H1 (cell line): ENCODE data around the gene GJB4. TPM values are rescaled to one million over a fixed set of nuclear protein-coding genes. Genes with fewer than 3 reads are reported as not detected.

Experiments
- CTCF ChIA-PET: fragments of 300-600 bp; sonication (Branson Sonifier 250); formaldehyde crosslinking; loops from one replicate; lab custom pipeline; 2021; ENCODE audit not compliant: partially characterized antibody; lab: Charles Lee
- POLR2A ChIA-PET: fragments of 300-600 bp; sonication (Branson Sonifier 250); formaldehyde crosslinking; loops from one replicate; lab custom pipeline; 2021; ENCODE audit warnings: inconsistent platforms; ENCODE audit not compliant: partially characterized antibody; lab: Charles Lee
- DNase-seq, 2 experiments: peaks; one replicate each; pipeline versions ENCODE4 v3.0.0 to v3.0.0-alpha.2; 2010 to 2022; ENCODE audit warnings: low spot score in 2 of 2, low read depth in 1 of 2, mixed read lengths in 1 of 2
- FAIRE-seq: peaks from 2 replicates; lab custom pipeline; 2011; peaks lifted over from hg19 to GRCh38; lab: Jason Lieb, UNC
- H2AFZ ChIP-seq: 2 replicates; pipeline ENCODE4 v1.8.1; 2012; ENCODE audit warnings: low read length, inconsistent platforms
- H2AK5ac ChIP-seq: 2 replicates; pipeline ENCODE4 v1.6.1; 2013; ENCODE audit warnings: low read depth, low read length
- H2BK120ac ChIP-seq: replicated peaks from 2 replicates; pipeline ENCODE3; 2013; ENCODE audit warnings: low read depth, low read length, inconsistent platforms
- H2BK12ac ChIP-seq: 2 replicates; pipeline ENCODE4 v1.6.1; 2013; ENCODE audit warnings: low read depth, low read length
- H2BK15ac ChIP-seq: 2 replicates; pipeline ENCODE4 v1.6.1; 2013; ENCODE audit warnings: low read length
- H2BK20ac ChIP-seq: 2 replicates; pipeline ENCODE4 v1.6.1; 2013; ENCODE audit warnings: low read length
- H2BK5ac ChIP-seq: 2 replicates; pipeline ENCODE4 v1.6.1; 2013; ENCODE audit warnings: low read depth, low read length
- H3K14ac ChIP-seq: 2 replicates; pipeline ENCODE4 v1.6.1; 2013; ENCODE audit warnings: inconsistent platforms; ENCODE audit not compliant: insufficient read length
- H3K18ac ChIP-seq: 2 replicates; pipeline ENCODE4 v1.6.1; 2013; ENCODE audit warnings: low read length; ENCODE audit errors: extremely low read depth
- H3K23ac ChIP-seq: 2 replicates; pipeline ENCODE4 v1.6.1; 2013; ENCODE audit warnings: inconsistent platforms; ENCODE audit not compliant: insufficient read length
- H3K23me2 ChIP-seq: 2 replicates; pipeline ENCODE4 v1.6.1; 2013; ENCODE audit warnings: low read depth, low read length
- H3K27ac ChIP-seq: 2 replicates; pipeline ENCODE4 v1.6.1; 2011; ENCODE audit warnings: low read depth, low read length, inconsistent platforms
- H3K27me3 ChIP-seq, 4 experiments: replicated peaks in 1 of 4; 1 replicate in 1 of 4; 2 replicates in 3 of 4; pipeline versions ENCODE4 v1.6.1 to v1.8.1; 2011 to 2013; ENCODE audit warnings: low read length in 3 of 4, mild to moderate bottlenecking in 3 of 4, inconsistent platforms in 2 of 4, mixed read lengths in 2 of 4, moderate library complexity in 1 of 4; ENCODE audit not compliant: control insufficient read depth in 3 of 4, insufficient read depth in 3 of 4; ENCODE audit errors: extremely low read depth in 1 of 4
- H3K36me3 ChIP-seq, 4 experiments: 2 replicates each; pipeline versions ENCODE4 v1.6.1 to v1.8.1; 2011 to 2013; ENCODE audit warnings: mild to moderate bottlenecking in 4 of 4, low read length in 3 of 4, moderate library complexity in 2 of 4, control low read depth in 1 of 4, inconsistent platforms in 1 of 4; ENCODE audit not compliant: insufficient read depth in 4 of 4, control insufficient read depth in 2 of 4
- H3K4ac ChIP-seq: replicated peaks from 2 replicates; pipeline ENCODE3; 2013; ENCODE audit warnings: low read length, low read depth, mixed read lengths, inconsistent platforms; ENCODE audit not compliant: insufficient read length
- H3K4me1 ChIP-seq, 4 experiments: replicated peaks in 1 of 4; 1 replicate in 1 of 4; 2 replicates in 3 of 4; pipeline versions ENCODE4 v1.6.1 to v1.8.1; 2011 to 2013; ENCODE audit warnings: low read length in 3 of 4, inconsistent platforms in 2 of 4, mixed read lengths in 1 of 4; ENCODE audit not compliant: insufficient read depth in 4 of 4, control insufficient read depth in 3 of 4
- H3K4me2 ChIP-seq, 2 experiments: 2 replicates each; pipeline versions ENCODE4 v1.6.1 to v1.8.1; 2011 to 2013; ENCODE audit warnings: low read depth in 2 of 2, low read length in 2 of 2, control low read depth in 1 of 2, inconsistent platforms in 1 of 2, mild to moderate bottlenecking in 1 of 2; ENCODE audit not compliant: insufficient read depth in 1 of 2
- H3K4me3 ChIP-seq, 4 experiments: fragments of 200-600, 300-600 bp in 1 of 4; sonication (generic), shearing (Covaris generic), sonication (Bioruptor Twin) in 1 of 4; 2 replicates each; pipeline versions ENCODE4 v1.5.1 to v1.8.1; 2011 to 2016; ENCODE audit warnings: low read length in 4 of 4, low read depth in 3 of 4, control low read depth in 2 of 4, inconsistent platforms in 2 of 4, mild to moderate bottlenecking in 2 of 4, mixed read lengths in 1 of 4, moderate library complexity in 1 of 4; ENCODE audit not compliant: insufficient read depth in 2 of 4; ENCODE audit errors: extremely low read depth in 1 of 4
- H3K56ac ChIP-seq: replicated peaks from 2 replicates; pipeline ENCODE3; 2013; ENCODE audit warnings: low read depth, mild to moderate bottlenecking, mixed read lengths, low read length, inconsistent platforms; ENCODE audit not compliant: insufficient read length
- H3K79me1 ChIP-seq: 2 replicates; pipeline ENCODE4 v1.6.1; 2013; ENCODE audit warnings: low read depth, low read length, control low read depth
- H3K79me2 ChIP-seq, 2 experiments: 2 replicates each; pipeline versions ENCODE4 v1.6.1 to v1.8.1; 2012 to 2013; ENCODE audit warnings: low read length in 2 of 2, mild to moderate bottlenecking in 2 of 2, inconsistent platforms in 1 of 2; ENCODE audit not compliant: insufficient read depth in 2 of 2, control insufficient read depth in 1 of 2
- H3K9ac ChIP-seq, 4 experiments: replicated peaks in 1 of 4; 1 replicate in 1 of 4; 2 replicates in 3 of 4; pipeline versions ENCODE4 v1.6.1 to v1.8.1; 2011 to 2013; ENCODE audit warnings: low read depth in 3 of 4, low read length in 3 of 4, control low read depth in 2 of 4, mild to moderate bottlenecking in 2 of 4, moderate library complexity in 2 of 4, inconsistent platforms in 1 of 4; ENCODE audit errors: extremely low read depth in 1 of 4
- H3K9me3 ChIP-seq, 2 experiments: 2 replicates each; pipeline versions ENCODE4 v1.6.1 to v1.8.1; 2012 to 2013; ENCODE audit warnings: mild to moderate bottlenecking in 2 of 2, moderate library complexity in 2 of 2, control low read depth in 1 of 2, inconsistent platforms in 1 of 2, low read depth in 1 of 2, low read length in 1 of 2, mixed read lengths in 1 of 2; ENCODE audit not compliant: insufficient read depth in 2 of 2
- H4K20me1 ChIP-seq, 2 experiments: replicated peaks in 1 of 2; 2 replicates each; pipeline versions ENCODE3 to v1.8.1; 2011 to 2013; ENCODE audit warnings: inconsistent platforms in 2 of 2, low read length in 2 of 2, mild to moderate bottlenecking in 1 of 2; ENCODE audit not compliant: insufficient read depth in 2 of 2, control insufficient read depth in 1 of 2
- H4K5ac ChIP-seq: 2 replicates; pipeline ENCODE4 v1.6.1; 2013; ENCODE audit warnings: low read length, low read depth, mixed read lengths, inconsistent platforms; ENCODE audit not compliant: insufficient read length
- H4K8ac ChIP-seq: 2 replicates; pipeline ENCODE4 v1.8.0; 2013; ENCODE audit warnings: mild to moderate bottlenecking, moderate library complexity, low read length, inconsistent platforms; ENCODE audit not compliant: insufficient read depth; ENCODE audit errors: extremely low read depth
- H4K91ac ChIP-seq: replicated peaks from 2 replicates; pipeline ENCODE3; 2013; ENCODE audit warnings: low read length, mixed read lengths, inconsistent platforms; ENCODE audit not compliant: insufficient read length
- ASH2L ChIP-seq: fragments of 200-600, 300-600 bp; sonication (generic); IDR thresholded peaks from one replicate; pipeline ENCODE4 v1.7.1; 2017; ENCODE audit warnings: low read length
- NRF1 ChIP-seq: IDR thresholded peaks from 2 replicates; pipeline ENCODE4 v1.6.1; 2011; ENCODE audit warnings: mild to moderate bottlenecking, low read depth, low read length, improper control_type of control experiment
- RFX5 ChIP-seq: IDR thresholded peaks from 2 replicates; pipeline ENCODE4 v1.6.1; 2011; ENCODE audit warnings: low read depth, low read length, improper control_type of control experiment, borderline replicate concordance
- WGBS, 2 experiments: shearing (Covaris generic) in 1 of 2; methylation state at CpG; one replicate each; pipeline versions ENCODE4 v1.1.6 to v1.1.7; 2013 to 2015; ENCODE audit warnings: low lambda C conversion rate in 2 of 2, mixed read lengths in 2 of 2, inconsistent platforms in 1 of 2, low coverage in 1 of 2, missing lambda C conversion rate in 1 of 2; ENCODE audit not compliant: insufficient replicate concordance in 2 of 2, insufficient coverage in 1 of 2, insufficient read length in 1 of 2; ENCODE audit errors: extremely low coverage in 1 of 2, missing lambda C conversion rate in 1 of 2; 5-methylcytosine and 5-hydroxymethylcytosine counted together
- polyA plus RNA-seq, 7 experiments: library from polyadenylated mRNA; depleted of rRNA in 3 of 7; stranded (reverse) in 5 of 7; unstranded in 2 of 7; fragments of >200 nt in 5 of 7; fragments of 200-250 nt in 2 of 7; gene quantifications; 1 replicate in 5 of 7; 2 replicates in 1 of 7; 4 replicates in 1 of 7; pipeline versions ENCODE4 v1.2.1 to v1.2.3, GENCODE V29; 2011 to 2013; ENCODE audit warnings: missing spikeins in 2 of 7, mixed read lengths in 2 of 7
- total RNA-seq: library from RNA; stranded (reverse); fragmentation: NEBNext Ultra II Directional; extraction: Animal tissue kit (Norgen Biotek cat#: 25700); gene quantifications from 2 replicates; pipeline ENCODE4 v1.2.1, GENCODE V29; 2021

The GJB4 gene
- total and polyA plus RNA-seq, 2 of the 8 experiments (the other 6 are each of a cell fraction or from before 2014, with no cell fraction given) = 0.20 to 0.41 TPM

DNA sequence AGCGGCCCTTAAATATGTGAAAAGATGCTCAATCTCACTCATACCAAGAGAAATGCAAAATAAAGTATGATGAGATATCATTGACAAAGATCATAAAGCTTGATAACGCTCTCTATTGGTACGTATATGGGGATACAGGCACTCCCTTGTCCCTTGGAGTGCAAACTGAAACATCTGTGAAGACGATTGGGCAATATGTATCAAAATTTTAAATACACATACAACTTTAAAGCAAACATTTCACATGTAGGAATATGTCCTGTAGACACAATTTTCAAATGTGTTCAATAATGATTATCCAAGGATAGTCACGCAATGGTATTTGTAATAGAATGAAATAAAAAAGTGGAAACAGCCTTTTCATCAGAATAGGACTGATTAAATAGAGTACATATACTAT, 19.5 kb downstream of the GJB4 start:
- H3K9me3 ChIP-seq = no peaks in the 10 kb centered on the region
- H4K5ac ChIP-seq = no peak overlapping the region
- no peak overlapping the region for H3K4me3 ChIP-seq
- no peak overlapping the region for H3K4ac ChIP-seq
- H3K27ac ChIP-seq = no peak overlapping the region
- H2BK20ac ChIP-seq = no peak overlapping the region
- TF ChIP-seq NRF1 (no peak), ASH2L (no peak), RFX5 (no peak)
- no peak overlapping the region for H2BK5ac ChIP-seq
- no peaks in the 10 kb centered on the region for H3K79me2 ChIP-seq
- H3K79me1 ChIP-seq = no peaks in the 10 kb centered on the region
- no peak overlapping the region for H3K56ac ChIP-seq
- H2BK12ac ChIP-seq = no peak overlapping the region
- no peaks in the 10 kb centered on the region for H4K20me1 ChIP-seq
- H2BK15ac ChIP-seq = no peak overlapping the region
- H2AK5ac ChIP-seq = no peak overlapping the region
- H3K23ac ChIP-seq = no peak overlapping the region
- FAIRE-seq (no peak), DNase-seq (no peak)
- ChIA-PET CTCF (interaction anchor here (0.9 to 3.6 kb wide), 4 partner anchors 22 to 74 kb away, joined by 3 to 17 read pairs (median 3); no protein-coding TSS in a partner anchor), POLR2A (no interaction called here)
- H3K4me1 ChIP-seq = peaks cover 0 to 14% (median 5%) of the 10 kb centered on the region in 4 experiments; a peak in 4 of 7 replicates
- no peak overlapping the region for H4K91ac ChIP-seq
- H2BK120ac ChIP-seq = no peak overlapping the region
- H2AFZ ChIP-seq = no peak overlapping the region
- H3K18ac ChIP-seq = no peak overlapping the region
- H3K36me3 ChIP-seq = no peaks in the 10 kb centered on the region
- no peak overlapping the region for H3K9ac ChIP-seq
- peaks cover 15% of the 10 kb centered on the region; the same call in 1 of the 2 replicates for H3K23me2 ChIP-seq
- H3K4me2 ChIP-seq = no peak overlapping the region
- no peak overlapping the region for H4K8ac ChIP-seq
- WGBS, 2 experiments = 89% methylated on average over 5 of the region's 5 CpGs; no CpG with 5 or more reads in 1 of the 2 experiments
- no peak overlapping the region for H3K14ac ChIP-seq
- H3K27me3 ChIP-seq = peaks cover 0 to 24% (median 10%) of the 10 kb centered on the region in 4 experiments; a peak in 5 of 7 replicates
